B cell (primary cell): ENCODE measurements around the gene MYB. TPM values are rescaled to one million over a fixed set of nuclear protein-coding genes. Genes with fewer than 3 reads are reported as not detected.

Experiments
- ATAC-seq: fragments of 200-7000 bp; cut with Tn5 transposase; one replicate; pipeline ENCODE4 v1.10.0; 2021; ENCODE audit warnings: low read depth, mild to moderate bottlenecking, moderate number of reproducible peaks, moderate library complexity
- CTCF ChIA-PET: fragments of 350-600 bp; sonication (Branson Sonifier 250); formaldehyde crosslinking; loops from one replicate; lab custom pipeline; 2021; ENCODE audit warnings: antibody characterized with exemption, inconsistent platforms; lab: Charles Lee
- POLR2A ChIA-PET: fragments of 350-600 bp; sonication (Branson Sonifier 250); formaldehyde crosslinking; loops from one replicate; lab custom pipeline; 2021; ENCODE audit warnings: antibody characterized with exemption; lab: Charles Lee
- DNase-seq: peaks from one replicate; pipeline ENCODE4 v3.0.0; 2013
- H2AFZ ChIP-seq: 2 replicates; pipeline ENCODE4 v1.6.1; 2012; ENCODE audit warnings: mild to moderate bottlenecking, low read depth, low read length; ENCODE audit not compliant: insufficient read depth, poor library complexity, severe bottlenecking
- H3K27ac ChIP-seq, 2 donors: 1 replicate in 1 of 2; 2 replicates in 1 of 2; pipeline ENCODE4 v1.5.1; 2012 to 2013; ENCODE audit warnings: low read length in 2 of 2, mild to moderate bottlenecking in 2 of 2, moderate library complexity in 1 of 2
- H3K27me3 ChIP-seq, 4 experiments: fragments of 200-600 bp in 1 of 4; sonication (generic) in 1 of 4; replicated peaks in 1 of 4; 1 replicate in 2 of 4; 2 replicates in 2 of 4; pipeline versions ENCODE4 v1.6.1 to v1.7.0; 2013 to 2016; ENCODE audit warnings: low read length in 3 of 4, mild to moderate bottlenecking in 2 of 4, mixed read lengths in 1 of 4, moderate library complexity in 1 of 4; ENCODE audit not compliant: insufficient read depth in 4 of 4, control insufficient read depth in 3 of 4; ENCODE audit errors: control extremely low read depth in 1 of 4
- H3K36me3 ChIP-seq, 2 experiments: replicated peaks in 1 of 2; 1 replicate in 1 of 2; 2 replicates in 1 of 2; pipeline versions ENCODE4 v1.6.1 to v1.7.1; 2013; ENCODE audit warnings: low read length in 1 of 2; ENCODE audit not compliant: insufficient read depth in 2 of 2, control insufficient read depth in 1 of 2; ENCODE audit errors: control extremely low read depth in 1 of 2, extremely low read depth in 1 of 2
- H3K4me1 ChIP-seq, 2 donors: fragments of 200-600 bp in 1 of 2; sonication (generic) in 1 of 2; 1 replicate in 1 of 2; 2 replicates in 1 of 2; pipeline versions ENCODE4 v1.5.1 to v1.6.1; 2013 to 2017; ENCODE audit warnings: low read length in 2 of 2; ENCODE audit not compliant: control insufficient read depth in 2 of 2, insufficient read depth in 2 of 2
- H3K4me2 ChIP-seq: replicated peaks from 2 replicates; pipeline ENCODE3; 2012; ENCODE audit warnings: mild to moderate bottlenecking, low read depth, low read length; ENCODE audit not compliant: poor library complexity, severe bottlenecking
- H3K4me3 ChIP-seq, 5 experiments: fragments of 200-600 bp in 1 of 5; sonication (generic) in 1 of 5; 1 replicate in 3 of 5; 2 replicates in 2 of 5; pipeline versions ENCODE4 v1.5.1 to v1.7.0; 2011 to 2016; ENCODE audit warnings: low read length in 4 of 5, mild to moderate bottlenecking in 4 of 5, low read depth in 2 of 5, control low read depth in 1 of 5, moderate library complexity in 1 of 5; ENCODE audit not compliant: insufficient read depth in 1 of 5; ENCODE audit errors: control extremely low read depth in 1 of 5, extremely low read depth in 1 of 5
- H3K79me2 ChIP-seq: fragments of 200-600 bp; sonication (generic); one replicate; pipeline ENCODE4 v1.6.0; 2016; ENCODE audit warnings: low read length; ENCODE audit not compliant: control insufficient read depth, insufficient read depth
- H3K9ac ChIP-seq: fragments of 200-600 bp; sonication (generic); 2 replicates; pipeline ENCODE4 v1.6.1; 2017; ENCODE audit warnings: mild to moderate bottlenecking, low read length, moderate library complexity
- H3K9me3 ChIP-seq, 3 donors: one replicate each; pipeline versions ENCODE4 v1.6.1 to v1.7.1; 2013; ENCODE audit warnings: low read length in 2 of 3; ENCODE audit not compliant: control insufficient read depth in 2 of 3, insufficient read depth in 1 of 3; ENCODE audit errors: control extremely low read depth in 1 of 3
- H4K20me1 ChIP-seq: 2 replicates; pipeline ENCODE4 v1.6.0; 2012; ENCODE audit warnings: mild to moderate bottlenecking, low read length; ENCODE audit not compliant: insufficient read depth, control insufficient read depth, poor library complexity, severe bottlenecking
- H3K27ac Mint-ChIP-seq: one replicate; pipeline ENCODE4 v1.8.0; 2021; ENCODE audit warnings: mixed read lengths
- H3K27me3 Mint-ChIP-seq: one replicate; pipeline ENCODE4 v1.8.0; 2021; ENCODE audit warnings: mixed read lengths
- H3K4me1 Mint-ChIP-seq: one replicate; pipeline ENCODE4 v1.8.0; 2021; ENCODE audit warnings: mixed read lengths
- H3K4me3 Mint-ChIP-seq: one replicate; pipeline ENCODE4 v1.8.0; 2021; ENCODE audit warnings: mixed read lengths
- H3K9me3 Mint-ChIP-seq: one replicate; pipeline ENCODE4 v1.8.0; 2022; ENCODE audit warnings: mixed read lengths; ENCODE audit not compliant: insufficient read depth
- CTCF ChIP-seq: fragments of 200-600 bp; IDR thresholded peaks from one replicate; pipeline ENCODE4 v1.8.0; 2022; ENCODE audit warnings: antibody characterized with exemption, mild to moderate bottlenecking
- EZH2 ChIP-seq: IDR thresholded peaks from 2 replicates; pipeline ENCODE4 v1.6.1; 2012; ENCODE audit warnings: borderline replicate concordance, low read depth, mild to moderate bottlenecking, moderate library complexity, low read length; ENCODE audit not compliant: insufficient read depth, poor library complexity, severe bottlenecking
- WGBS: methylation state at CpG from one replicate; pipeline ENCODE4 v1.1.5; 2013; ENCODE audit warnings: missing lambda C conversion rate; ENCODE audit not compliant: insufficient coverage; 5-methylcytosine and 5-hydroxymethylcytosine counted together
- intact Hi-C: fragments of 100-400 bp; cut with micrococcal nuclease; formaldehyde crosslinking; loops from one replicate; pipeline ENCODE4 v1.10.0; 2022
- polyA plus RNA-seq: library from polyadenylated mRNA; depleted of rRNA; stranded (reverse); fragments of >200 nt; gene quantifications from 2 replicates; pipeline ENCODE4 v1.2.3, GENCODE V29; 2012
- total RNA-seq, 2 donors: library from RNA; stranded (reverse); fragments of 120-200 nt in 1 of 2; gene quantifications; 1 replicate in 1 of 2; 2 replicates in 1 of 2; pipeline versions ENCODE4 v1.2.3 to v1.2.4, GENCODE V29; 2013 to 2022

The MYB gene
- total and polyA plus RNA-seq, 2 donors (not counting 1 experiment from before 2014, with no cell fraction given) = 0.46 to 1.4 TPM

- H3K4me3 ChIP-seq = no peak overlapping the region
- no peaks in the 10 kb centered on the region for H3K36me3 ChIP-seq
- no peak overlapping the region for H3K9ac ChIP-seq
- no peaks in the 10 kb centered on the region for H3K27me3 ChIP-seq
- H3K4me2 ChIP-seq = no peak overlapping the region
- H3K27me3 Mint-ChIP-seq = no peaks in the 10 kb centered on the region
- ChIA-PET POLR2A (interaction anchor here (0.7 kb wide), 1 partner anchor 123 kb away, joined by 4 read pairs; no protein-coding TSS in a partner anchor), CTCF (no interaction called here)
- peaks cover 5 to 7% of the 10 kb centered on the region in 2 donors for H3K4me1 ChIP-seq
- peaks cover 13% of the 10 kb centered on the region for H3K4me1 Mint-ChIP-seq
- intact Hi-C loops = no loop called here
- no peaks in the 10 kb centered on the region for H3K79me2 ChIP-seq
- TF ChIP-seq EZH2 (no peak), CTCF (no peak)
- H3K27ac ChIP-seq = no peak overlapping the region
- DNase-seq (no peak), ATAC-seq (no peak)
- peaks cover 0 to 2% (median 0%) of the 10 kb centered on the region in 3 donors for H3K9me3 ChIP-seq
- H3K4me3 Mint-ChIP-seq = no peak overlapping the region
- H2AFZ ChIP-seq = no peak overlapping the region
- H4K20me1 ChIP-seq = no peaks in the 10 kb centered on the region
- H3K9me3 Mint-ChIP-seq = no peaks in the 10 kb centered on the region
- H3K27ac Mint-ChIP-seq = no peak overlapping the region
- WGBS = no CpG with 5 or more reads among the region's 5 CpGs
Observed at GRCh38 chr6:135225911-135226310, 44.8 kb downstream of the MYB start.

- no peak overlapping the region for H3K27ac ChIP-seq
- H3K36me3 ChIP-seq = no peaks in the 10 kb centered on the region
- no peak overlapping the region for H3K4me3 ChIP-seq
- ChIA-PET CTCF (no interaction called here), POLR2A (no interaction called here)
- H3K4me1 ChIP-seq = peaks cover 5 to 7% of the 10 kb centered on the region in 2 donors
- ATAC-seq (no peak), DNase-seq (no peak)
- intact Hi-C loops = no loop called here
- Mint-ChIP-seq H3K27ac (no peak overlapping the region), H3K27me3 (no peaks in the 10 kb centered on the region), H3K9me3 (no peaks in the 10 kb centered on the region), H3K4me1 (peaks cover 13% of the 10 kb centered on the region), H3K4me3 (no peak overlapping the region)
- no peak overlapping the region for H2AFZ ChIP-seq
- no peaks in the 10 kb centered on the region for H3K27me3 ChIP-seq
- peaks cover 0 to 2% (median 0%) of the 10 kb centered on the region in 3 donors for H3K9me3 ChIP-seq
- no peak overlapping the region for H3K9ac ChIP-seq
- H4K20me1 ChIP-seq = no peaks in the 10 kb centered on the region
- H3K79me2 ChIP-seq = no peaks in the 10 kb centered on the region
- WGBS = no CpG with 5 or more reads among the region's 1 CpG
- H3K4me2 ChIP-seq = no peak overlapping the region
- no peak for TF ChIP-seq EZH2
- no peak for TF ChIP-seq CTCF
Observed at GRCh38 chr6:135226537-135226936, 45.4 kb downstream of the MYB start.
